ENCODE data around the gene PDK2.

The PDK2 gene

DNA sequence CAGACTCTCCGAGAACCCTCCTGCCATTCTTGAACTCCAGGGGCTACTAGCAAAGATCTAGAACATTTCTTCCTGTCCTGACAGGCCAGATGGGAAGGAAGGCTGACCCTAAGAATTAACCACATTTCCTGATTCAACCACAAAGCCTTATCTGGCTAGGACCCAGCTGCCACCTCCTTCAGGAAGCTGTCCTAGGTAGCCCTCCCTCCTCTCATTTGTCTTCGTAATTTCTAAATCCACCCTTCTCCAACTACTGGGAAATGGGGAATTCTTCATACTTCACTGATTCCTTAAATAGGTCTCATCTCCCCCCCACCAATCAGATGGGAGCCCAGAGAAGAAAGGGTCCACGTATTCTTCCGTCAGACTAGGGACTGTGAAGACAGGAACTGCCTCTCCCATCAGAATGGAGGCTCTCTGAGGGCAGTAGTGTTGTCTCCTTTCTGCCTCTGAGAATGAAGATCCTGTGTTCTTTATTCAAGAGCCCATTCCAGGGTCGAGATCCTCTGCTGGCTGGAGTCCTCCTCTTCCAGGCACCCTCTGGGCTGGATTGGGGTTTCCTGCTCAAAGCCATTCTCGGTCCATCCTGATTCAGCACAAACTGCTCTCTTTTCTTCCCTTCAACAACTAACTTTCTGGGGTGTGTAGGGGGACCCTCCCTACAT, 32.7 kb downstream of the PDK2 start:
- H4K20me1 ChIP-seq (ENCODE audit: control insufficient read depth, insufficient read depth, low read depth, low read length), result no peaks in the 10 kb centered on the region
- peaks cover 47% of the 10 kb centered on the region for H3K27me3 ChIP-seq (ENCODE audit: control insufficient read depth, low read length)
- H3F3A ChIP-seq (ENCODE audit: control insufficient read depth, insufficient read depth), result 0 out of 2 replicates have a peak, but pooled peaks cover 5% of the 10 kb centered on the region
- no peaks in the 10 kb centered on the region for H3K9me3 ChIP-seq (ENCODE audit: control insufficient read depth, insufficient read depth, low read length)
- H3K4me1 ChIP-seq (ENCODE audit: control insufficient read depth, low read length), result peaks cover 6% of the 10 kb centered on the region; the same call in 1 of the 2 replicates
- no peaks in the 10 kb centered on the region; the same call in 1 of the 2 replicates for H3K36me3 ChIP-seq (ENCODE audit: control insufficient read depth, low read length)
- H3K4me2 ChIP-seq (ENCODE audit: low read length), result no peak overlapping the region
- no peak for TF ChIP-seq EZH2phosphoT487 (IDR thresholded peaks at IDR 0.05; ENCODE audit: borderline replicate concordance, low read length)
- no peak for TF ChIP-seq CTCF (IDR thresholded peaks at IDR 0.05; ENCODE audit: low read depth, low read length, poor library complexity, severe bottlenecking)
- no peak overlapping the region for H3K27ac ChIP-seq (ENCODE audit: low read depth, low read length)
- no peaks in the 10 kb centered on the region for H3K9me2 ChIP-seq (replicated peaks; ENCODE audit: control insufficient read depth, low read length)
- H3K4me3 ChIP-seq (ENCODE audit: low read length), result no peak overlapping the region
- no peaks in the 10 kb centered on the region for H3K79me2 ChIP-seq (ENCODE audit: control insufficient read depth, low read length)

DNA sequence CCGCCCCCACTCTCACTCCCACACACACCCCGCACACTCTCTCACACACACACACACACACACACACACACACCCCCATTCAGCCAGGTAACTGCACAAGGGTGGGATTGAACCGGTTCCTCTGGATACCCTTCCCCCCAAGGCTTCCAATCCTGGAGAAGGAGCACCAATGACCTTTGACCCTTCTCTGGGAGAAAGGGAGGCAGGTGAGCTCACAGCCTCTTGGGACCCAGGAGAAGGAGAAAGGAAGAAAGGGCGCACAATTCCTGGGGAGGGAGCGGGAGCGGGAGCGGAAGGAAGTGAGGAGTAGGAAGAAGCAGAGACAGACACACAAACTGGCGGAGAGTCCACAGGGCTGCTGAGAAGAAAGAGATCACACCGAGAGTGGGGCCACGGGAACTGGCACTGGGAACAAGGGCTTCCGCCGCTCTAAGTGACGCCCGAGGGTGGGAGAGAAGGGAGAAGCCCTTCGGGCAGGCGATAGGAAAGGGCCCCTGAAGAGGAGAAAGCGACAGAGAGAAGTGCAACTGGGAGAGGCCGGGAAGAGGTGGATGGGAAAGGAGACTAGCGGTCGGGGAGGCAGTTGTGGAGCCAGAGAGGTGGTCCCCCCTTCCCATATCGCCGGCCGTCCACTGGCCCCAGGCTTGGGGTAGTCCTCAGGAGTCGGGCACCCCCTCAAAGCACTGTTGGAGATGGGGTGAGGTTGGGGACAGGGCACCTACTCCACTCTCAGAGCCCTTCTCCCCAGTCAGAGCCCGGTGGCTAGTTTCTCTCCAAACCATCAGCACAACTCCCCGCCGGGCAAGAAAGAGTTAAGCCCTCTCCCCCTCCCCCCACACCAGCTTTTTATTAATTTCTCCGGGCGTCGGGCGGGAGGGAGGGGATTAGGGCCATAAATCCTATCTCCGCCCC, 33.5 kb downstream of the PDK2 start:
- no peak overlapping the region for H3K27ac ChIP-seq (ENCODE audit: low read depth, low read length)
- no peaks in the 10 kb centered on the region for H3K9me3 ChIP-seq (ENCODE audit: control insufficient read depth, insufficient read depth, low read length)

DNA sequence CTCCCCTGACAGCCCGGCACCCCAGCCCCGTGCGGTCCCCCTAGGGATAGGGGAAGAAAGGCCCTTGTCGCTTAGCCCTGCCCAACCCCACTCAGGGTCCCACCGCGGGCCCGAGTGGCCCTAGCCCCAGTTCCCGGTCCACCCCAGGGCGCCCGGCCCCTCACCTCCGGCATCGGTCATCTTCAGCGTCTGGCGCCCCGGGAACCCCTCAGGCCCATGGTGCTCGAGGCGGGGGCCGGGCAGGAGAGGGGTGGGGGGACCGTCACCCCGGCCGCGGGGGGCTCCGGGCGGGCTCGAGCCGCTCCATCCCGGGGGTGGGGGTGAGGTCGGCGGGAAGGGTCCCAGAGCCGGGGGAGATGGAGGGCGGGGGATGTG, 34.2 kb downstream of the PDK2 start:
- H3K27ac ChIP-seq (ENCODE audit: low read depth, low read length), result no peak overlapping the region
- H3K27me3 ChIP-seq (ENCODE audit: control insufficient read depth, low read length), result peaks cover 41% of the 10 kb centered on the region
- no peak overlapping the region for H3K4me3 ChIP-seq (ENCODE audit: low read length)

More for the DNA sequence above, 33.5 kb downstream of the PDK2 start:
- Histone ChIP-seq H3K4me3 (ENCODE audit: low read length) (no peak overlapping the region), H3K4me2 (ENCODE audit: low read length) (no peak overlapping the region), H3K9me2 (replicated peaks; ENCODE audit: control insufficient read depth, low read length) (no peaks in the 10 kb centered on the region), H3F3A (ENCODE audit: control insufficient read depth, insufficient read depth) (0 out of 2 replicates have a peak, but pooled peaks cover 5% of the 10 kb centered on the region), H3K79me2 (ENCODE audit: control insufficient read depth, low read length) (no peaks in the 10 kb centered on the region), H3K27me3 (ENCODE audit: control insufficient read depth, low read length) (peaks cover 41% of the 10 kb centered on the region), H3K4me1 (ENCODE audit: control insufficient read depth, low read length) (peaks cover 6% of the 10 kb centered on the region; the same call in 1 of the 2 replicates), H4K20me1 (ENCODE audit: control insufficient read depth, insufficient read depth, low read depth, low read length) (no peaks in the 10 kb centered on the region), H3K36me3 (ENCODE audit: control insufficient read depth, low read length) (no peaks in the 10 kb centered on the region; the same call in 1 of the 2 replicates)
- no peak for TF ChIP-seq CTCF (IDR thresholded peaks at IDR 0.05; ENCODE audit: low read depth, low read length, poor library complexity, severe bottlenecking)
- no peak; the same call in 1 of the 2 replicates for TF ChIP-seq EZH2phosphoT487 (IDR thresholded peaks at IDR 0.05; ENCODE audit: borderline replicate concordance, low read length)

More for the DNA sequence above, 34.2 kb downstream of the PDK2 start:
- TF ChIP-seq EZH2phosphoT487 (IDR thresholded peaks at IDR 0.05; ENCODE audit: borderline replicate concordance, low read length), result peak; percentile 88; the same call in 1 of the 2 replicates
- no peak for TF ChIP-seq CTCF (IDR thresholded peaks at IDR 0.05; ENCODE audit: low read depth, low read length, poor library complexity, severe bottlenecking)
- 0 out of 2 replicates have a peak, but pooled peaks cover 5% of the 10 kb centered on the region for H3F3A ChIP-seq (ENCODE audit: control insufficient read depth, insufficient read depth)
- peaks cover 6% of the 10 kb centered on the region; the same call in 1 of the 2 replicates for H3K4me1 ChIP-seq (ENCODE audit: control insufficient read depth, low read length)
- peak overlapping the region; percentile 39; the same call in 1 of the 2 replicates for H3K4me2 ChIP-seq (ENCODE audit: low read length)
- no peaks in the 10 kb centered on the region for H3K9me3 ChIP-seq (ENCODE audit: control insufficient read depth, insufficient read depth, low read length)
- H3K79me2 ChIP-seq (ENCODE audit: control insufficient read depth, low read length), result no peaks in the 10 kb centered on the region
- H3K9me2 ChIP-seq (replicated peaks; ENCODE audit: control insufficient read depth, low read length), result no peaks in the 10 kb centered on the region
- H4K20me1 ChIP-seq (ENCODE audit: control insufficient read depth, insufficient read depth, low read depth, low read length), result no peaks in the 10 kb centered on the region
- H3K36me3 ChIP-seq (ENCODE audit: control insufficient read depth, low read length), result peaks cover 4% of the 10 kb centered on the region
